SK-N-SH treated with all-trans-retinoic acid at 6 μM for 48 hours (cell line): ENCODE data around the gene POLG.

Source experiments
- ATAC-seq: fragments of 200-7000 bp; cut with Tn5 transposase; 3 replicates; pipeline ENCODE4 v1.9.1; 2020; ENCODE audit warnings: mild to moderate bottlenecking, moderate library complexity
- BACH2 ChIP-seq: fragments of 250-450 bp; sonication (Bioruptor Pico); IDR thresholded peaks from 2 replicates; pipeline ENCODE4 v1.9.0; 2021; ENCODE audit warnings: mild to moderate bottlenecking, borderline replicate concordance
- CSDC2 ChIP-seq: fragments of 250-450 bp; sonication (Bioruptor Pico); IDR thresholded peaks from 2 replicates; pipeline ENCODE4 v1.5.0; 2020; ENCODE audit warnings: mild to moderate bottlenecking, moderate library complexity
- CSRNP3 ChIP-seq: fragments of 250-450 bp; sonication (Bioruptor Pico); IDR thresholded peaks from 2 replicates; pipeline ENCODE4 v1.5.1; 2021; ENCODE audit warnings: mild to moderate bottlenecking, moderate library complexity
- ESRRG ChIP-seq: fragments of 250-450 bp; sonication (Bioruptor Pico); IDR thresholded peaks from 2 replicates; pipeline ENCODE4 v1.6.1; 2021; ENCODE audit warnings: mild to moderate bottlenecking
- GLIS3 ChIP-seq: fragments of 250-450 bp; sonication (Bioruptor Pico); IDR thresholded peaks from 2 replicates; pipeline ENCODE4 v1.5.0; 2020; ENCODE audit warnings: mild to moderate bottlenecking, moderate library complexity
- ISL1 ChIP-seq: fragments of 250-450 bp; sonication (Bioruptor Pico); IDR thresholded peaks from 2 replicates; pipeline ENCODE4 v2.1.2; 2022; ENCODE audit warnings: mild to moderate bottlenecking, moderate library complexity
- OSR1 ChIP-seq: fragments of 250-450 bp; sonication (Bioruptor Pico); IDR thresholded peaks from 2 replicates; pipeline ENCODE4 v1.8.0; 2022; ENCODE audit warnings: moderate library complexity, mild to moderate bottlenecking, inconsistent platforms
- PATZ1 ChIP-seq: fragments of 250-450 bp; sonication (Bioruptor Pico); IDR thresholded peaks from 2 replicates; pipeline ENCODE4 v1.8.0; 2020; ENCODE audit warnings: mild to moderate bottlenecking, moderate library complexity, borderline replicate concordance
- POU6F1 ChIP-seq: fragments of 250-450 bp; sonication (Bioruptor Pico); IDR thresholded peaks from 2 replicates; pipeline ENCODE4 v1.8.0; 2021; ENCODE audit warnings: low read depth, mild to moderate bottlenecking, moderate library complexity, borderline replicate concordance
- PPARA ChIP-seq: fragments of 250-450 bp; sonication (Bioruptor Pico); IDR thresholded peaks from 2 replicates; pipeline ENCODE4 v1.5.0; 2020; ENCODE audit warnings: mild to moderate bottlenecking, borderline replicate concordance
- RARB ChIP-seq: fragments of 250-450 bp; sonication (Bioruptor Pico); IDR thresholded peaks from 2 replicates; pipeline ENCODE4 v1.8.0; 2021; ENCODE audit warnings: mild to moderate bottlenecking, moderate library complexity
- SNAI2 ChIP-seq: fragments of 250-450 bp; sonication (Bioruptor Pico); IDR thresholded peaks from 2 replicates; pipeline ENCODE4 v1.5.0; 2020; ENCODE audit warnings: mild to moderate bottlenecking, moderate library complexity
- TCF4 ChIP-seq: fragments of 250-450 bp; sonication (Bioruptor Pico); IDR thresholded peaks from 2 replicates; pipeline ENCODE4 v1.8.0; 2021; ENCODE audit warnings: mild to moderate bottlenecking, moderate library complexity, borderline replicate concordance
- TOX ChIP-seq: fragments of 250-450 bp; sonication (Bioruptor Pico); IDR thresholded peaks from 2 replicates; pipeline ENCODE4 v1.8.0; 2021; ENCODE audit warnings: mild to moderate bottlenecking, moderate library complexity, borderline replicate concordance
- TSHZ2 ChIP-seq: fragments of 250-450 bp; sonication (Bioruptor Pico); IDR thresholded peaks from 2 replicates; pipeline ENCODE4 v1.5.0; 2020; ENCODE audit warnings: mild to moderate bottlenecking, moderate library complexity
- ZC3H10 ChIP-seq: fragments of 250-450 bp; sonication (Bioruptor Pico); IDR thresholded peaks from 2 replicates; pipeline ENCODE4 v1.5.1; 2021; ENCODE audit warnings: mild to moderate bottlenecking, moderate library complexity
- ZFP3 ChIP-seq: fragments of 250-450 bp; sonication (Bioruptor Pico); IDR thresholded peaks from 2 replicates; pipeline ENCODE4 v1.5.0; 2020; ENCODE audit warnings: mild to moderate bottlenecking, moderate library complexity
- ZFP30 ChIP-seq: fragments of 450-650 bp; formaldehyde crosslinking; IDR thresholded peaks from 2 replicates; pipeline ENCODE4 v1.5.0; 2022; ENCODE audit warnings: mild to moderate bottlenecking, moderate library complexity
- ZNF8 ChIP-seq: fragments of 450-650 bp; formaldehyde crosslinking; IDR thresholded peaks from 2 replicates; pipeline ENCODE4 v1.5.0; 2020; ENCODE audit warnings: mild to moderate bottlenecking, moderate library complexity

Gene POLG

GRCh38 chr15:89316504-89316903 is 18.1 kb downstream of the POLG start:
- no peak for ATAC-seq
- TF ChIP-seq ZC3H10 (CRISPR knock-in tag) (no peak), BACH2 (CRISPR knock-in tag) (no peak), PPARA (CRISPR knock-in tag) (no peak), CSRNP3 (CRISPR knock-in tag) (no peak), TCF4 (CRISPR knock-in tag) (no peak), SNAI2 (no peak), PATZ1 (CRISPR knock-in tag) (no peak), TOX (CRISPR knock-in tag) (no peak), CSDC2 (CRISPR knock-in tag) (no peak), ZFP30 (CRISPR knock-in tag) (no peak)

- no peak for TF ChIP-seq PATZ1 (CRISPR knock-in tag)
- TF ChIP-seq ZNF8 (CRISPR knock-in tag), result no peak
- no peak for TF ChIP-seq BACH2 (CRISPR knock-in tag)
- no peak for TF ChIP-seq PPARA (CRISPR knock-in tag)
- no peak for TF ChIP-seq CSRNP3 (CRISPR knock-in tag)
- no peak for TF ChIP-seq ZFP30 (CRISPR knock-in tag)
- no peak for TF ChIP-seq OSR1
- TF ChIP-seq GLIS3 (CRISPR knock-in tag), result no peak
- no peak for TF ChIP-seq POU6F1
- no peak for TF ChIP-seq TOX (CRISPR knock-in tag)
- TF ChIP-seq ZFP3 (CRISPR knock-in tag), result no peak
- TF ChIP-seq ESRRG, result no peak
- no peak for TF ChIP-seq SNAI2
- TF ChIP-seq ISL1 (CRISPR knock-in tag), result no peak
- no peak for TF ChIP-seq TSHZ2 (CRISPR knock-in tag)
- TF ChIP-seq RARB (CRISPR knock-in tag), result no peak
- TF ChIP-seq CSDC2 (CRISPR knock-in tag), result no peak
- no peak for ATAC-seq
Measured at GRCh38 chr15:89315375-89315929, 19.2 kb downstream of the POLG start.
